ENCODE results near the gene ACBD6.

The ACBD6 gene

DNA sequence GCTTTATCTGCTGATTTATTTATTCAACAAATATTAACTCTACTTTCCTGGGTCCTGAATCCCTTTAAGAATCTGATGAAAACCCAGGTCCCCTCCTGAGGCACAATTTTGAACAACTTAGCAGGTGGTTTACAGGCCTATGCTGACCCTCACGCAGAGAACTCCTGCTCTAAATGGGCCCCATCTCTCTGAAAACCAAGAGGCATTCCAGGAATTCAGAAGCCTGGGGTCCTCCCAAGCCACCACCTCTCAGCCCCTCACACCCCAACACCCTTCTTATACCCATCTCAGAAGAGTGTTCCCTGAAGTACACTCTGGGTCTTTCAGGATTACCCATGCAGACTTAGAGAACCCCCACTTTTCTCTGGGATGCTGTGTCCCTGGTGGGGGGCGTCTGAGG is 237.8 kb downstream of the ACBD6 start:
- ChIA-PET POLR2A (no interaction called here), CTCF (no interaction called here)
- Histone ChIP-seq H3K4me3 (ENCODE audit: low read depth, low read length) (no peak overlapping the region), H3K9me3 (ENCODE audit: control insufficient read depth, insufficient read depth, low read depth, low read length) (no peaks in the 10 kb centered on the region), H3K36me3 (ENCODE audit: control insufficient read depth in 2 of 2, insufficient read depth in 1 of 2, low read length in 2 of 2) (peaks cover 0 to 5% of the 10 kb centered on the region in 2 experiments; a peak in 1 of 3 replicates), H3K27ac (ENCODE audit: extremely low read depth, low read depth, low read length) (no peak overlapping the region), H3K4me1 (ENCODE audit: control insufficient read depth, insufficient read depth, low read length) (peaks cover 12% of the 10 kb centered on the region)
- TF ChIP-seq BCL6B (tag by site-specific recombination; IDR thresholded peaks at IDR 0.05) (no peak), SALL2 (tag by site-specific recombination; IDR thresholded peaks at IDR 0.05; ENCODE audit: borderline replicate concordance) (no peak), IKZF3 (tag by site-specific recombination; IDR thresholded peaks at IDR 0.05) (no peak), ZNF596 (tag by site-specific recombination; IDR thresholded peaks at IDR 0.05) (no peak), ZNF521 (tag by site-specific recombination; IDR thresholded peaks at IDR 0.05) (no peak), ZNF433 (tag by site-specific recombination; IDR thresholded peaks at IDR 0.05; ENCODE audit: low read depth) (no peak), OSR2 (tag by site-specific recombination; IDR thresholded peaks at IDR 0.05) (no peak), ZNF146 (tag by site-specific recombination; IDR thresholded peaks at IDR 0.05) (no peak), BCL11B (tag by site-specific recombination; IDR thresholded peaks at IDR 0.05; ENCODE audit: low read depth) (no peak), ZBTB11 (tag by site-specific recombination; conservative IDR thresholded peaks at IDR 0.05; ENCODE audit: low read depth) (no peak), KLF1 (tag by site-specific recombination; IDR thresholded peaks at IDR 0.05) (no peak), ZNF654 (tag by site-specific recombination; IDR thresholded peaks at IDR 0.05; ENCODE audit: low read depth) (no peak), ZNF513 (tag by site-specific recombination; IDR thresholded peaks at IDR 0.05) (no peak)

DNA sequence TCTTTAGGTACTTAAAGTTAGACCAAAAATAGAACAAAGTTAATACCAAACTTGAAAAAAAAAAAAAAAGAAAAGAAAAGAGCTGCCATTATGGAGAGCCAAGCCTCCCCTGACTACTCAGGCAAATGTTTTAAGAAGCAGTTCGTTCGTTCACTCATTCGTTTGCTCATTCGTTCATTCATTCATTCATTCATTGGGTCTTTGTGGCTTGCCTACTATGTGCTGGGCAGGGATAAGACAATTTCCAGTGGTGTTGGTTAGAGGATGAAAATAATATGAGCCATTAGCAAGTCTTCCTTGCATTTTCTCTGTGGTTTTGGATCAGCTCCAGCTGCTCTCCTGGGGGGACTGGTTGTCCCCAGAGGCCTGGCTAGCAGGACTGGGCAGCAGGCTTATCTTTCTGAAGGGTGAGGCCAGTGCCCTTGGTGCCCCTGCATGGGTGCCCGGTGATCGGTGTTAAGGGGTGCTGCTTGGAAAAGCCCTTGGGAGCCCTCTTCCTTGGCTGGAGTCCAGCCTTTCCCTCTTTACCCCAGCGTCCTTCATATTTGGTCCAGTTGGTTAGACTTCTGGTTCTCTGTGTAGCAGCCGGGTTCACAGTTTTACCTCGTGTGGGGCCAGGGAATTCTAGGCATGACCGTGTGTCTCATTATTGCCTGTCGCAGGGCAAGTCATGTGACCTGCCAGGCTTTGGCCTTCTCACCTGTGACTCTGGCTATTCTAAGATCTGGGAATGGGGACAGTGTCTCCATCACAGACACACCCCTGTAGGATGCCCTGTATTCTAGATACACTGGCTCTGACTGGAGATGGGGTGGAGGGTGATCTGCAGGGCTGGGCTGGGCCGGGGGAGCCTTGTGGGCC is 239.5 kb downstream of the ACBD6 start:
- H3K27ac ChIP-seq (ENCODE audit: extremely low read depth, low read depth, low read length): no peak overlapping the region
- H3K4me3 ChIP-seq (ENCODE audit: low read depth, low read length): no peak overlapping the region
- H3K4me1 ChIP-seq (ENCODE audit: control insufficient read depth, insufficient read depth, low read length): peaks cover 12% of the 10 kb centered on the region
- ChIA-PET POLR2A (interaction anchor here (0.6 to 0.8 kb wide), 2 partner anchors 33 to 108 kb away, joined by 3 read pairs; partner anchors contain the start of genes LHX4 and QSOX1), CTCF (interaction anchor here (0.7 to 3.3 kb wide), 2 partner anchors 10 to 220 kb away, joined by 4 to 20 read pairs; no protein-coding TSS in a partner anchor)
- H3K9me3 ChIP-seq (ENCODE audit: control insufficient read depth, insufficient read depth, low read depth, low read length): no peaks in the 10 kb centered on the region
- H3K36me3 ChIP-seq (ENCODE audit: control insufficient read depth in 2 of 2, insufficient read depth in 1 of 2, low read length in 2 of 2): no peaks in the 10 kb centered on the region
- TF ChIP-seq IKZF3 (tag by site-specific recombination; IDR thresholded peaks at IDR 0.05): peak; percentile 18; the same call in 1 of the 2 replicates
- peak; percentile 30; the same call in 1 of the 2 replicates for TF ChIP-seq PATZ1 (tag by site-specific recombination; IDR thresholded peaks at IDR 0.05)
- peak; percentile 60; the same call in 1 of the 2 replicates for TF ChIP-seq ZNF394 (tag by site-specific recombination; IDR thresholded peaks at IDR 0.05; ENCODE audit: borderline replicate concordance)
- TF ChIP-seq ZNF341 (tag by site-specific recombination; IDR thresholded peaks at IDR 0.05; ENCODE audit: low read depth): peak; percentile 34; the same call in 1 of the 2 replicates
- TF ChIP-seq ZBTB8A (tag by site-specific recombination; IDR thresholded peaks at IDR 0.05): peak; percentile 78
- peak; percentile 56; the same call in 1 of the 2 replicates for TF ChIP-seq ZNF366 (tag by site-specific recombination; conservative IDR thresholded peaks at IDR 0.05)
- TF ChIP-seq ZNF664 (tag by site-specific recombination; IDR thresholded peaks at IDR 0.05): no peak
- peak; percentile 76 for TF ChIP-seq ZNF423 (tag by site-specific recombination; IDR thresholded peaks at IDR 0.05)
- TF ChIP-seq, protein P1, sequence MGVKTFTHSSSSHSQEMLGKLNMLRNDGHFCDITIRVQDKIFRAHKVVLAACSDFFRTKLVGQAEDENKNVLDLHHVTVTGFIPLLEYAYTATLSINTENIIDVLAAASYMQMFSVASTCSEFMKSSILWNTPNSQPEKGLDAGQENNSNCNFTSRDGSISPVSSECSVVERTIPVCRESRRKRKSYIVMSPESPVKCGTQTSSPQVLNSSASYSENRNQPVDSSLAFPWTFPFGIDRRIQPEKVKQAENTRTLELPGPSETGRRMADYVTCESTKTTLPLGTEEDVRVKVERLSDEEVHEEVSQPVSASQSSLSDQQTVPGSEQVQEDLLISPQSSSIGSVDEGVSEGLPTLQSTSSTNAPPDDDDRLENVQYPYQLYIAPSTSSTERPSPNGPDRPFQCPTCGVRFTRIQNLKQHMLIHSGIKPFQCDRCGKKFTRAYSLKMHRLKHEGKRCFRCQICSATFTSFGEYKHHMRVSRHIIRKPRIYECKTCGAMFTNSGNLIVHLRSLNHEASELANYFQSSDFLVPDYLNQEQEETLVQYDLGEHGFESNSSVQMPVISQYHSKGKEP (tag by site-specific recombination; IDR thresholded peaks at IDR 0.05): peak; percentile 70; the same call in 1 of the 2 replicates
- TF ChIP-seq ZNF600 (tag by site-specific recombination; IDR thresholded peaks at IDR 0.05): no peak
- no peak for TF ChIP-seq SALL2 (tag by site-specific recombination; IDR thresholded peaks at IDR 0.05; ENCODE audit: borderline replicate concordance)

Measured in HEK293 (cell line).